OCI-LY3 (cell line): ENCODE results near the gene SAMD14.

Experiments
- CTCF ChIP-seq: fragments of 200-600, 300-600 bp; sonication (generic); IDR thresholded peaks from 2 replicates; pipeline ENCODE4 v1.5.1; 2014; ENCODE audit warnings: antibody characterized with exemption, low read length, low read depth
- EZH2phosphoT487 ChIP-seq: fragments of 200-600 bp; shearing (Covaris generic); IDR thresholded peaks from 2 replicates; pipeline ENCODE4 v1.6.1; 2018; ENCODE audit warnings: antibody characterized with exemption, mixed run types, low read depth

- TF ChIP-seq CTCF (no peak), EZH2phosphoT487 (no peak)
Observed at GRCh38 chr17:50162466-50163254, 32.7 kb upstream of the SAMD14 start.
